NB4 (cell line): ENCODE results near the gene CCDC9B.
A peak's percentile ranks its signal among the peaks of the same experiment; 100 is the strongest.

Experiments used
- DNase-seq: peaks from one replicate; pipeline ENCODE4 v3.0.0; 2010; ENCODE audit warnings: low read depth
- H3K4me3 ChIP-seq: one replicate; pipeline ENCODE4 v1.5.1; 2011; ENCODE audit warnings: mild to moderate bottlenecking, low read depth, low read length, moderate library complexity
- CTCF ChIP-seq: IDR thresholded peaks from one replicate; pipeline ENCODE4 v1.5.1; 2012; ENCODE audit warnings: low read depth, low read length
- MAX ChIP-seq: IDR thresholded peaks from 2 replicates; pipeline ENCODE4 v1.6.1; 2011; ENCODE audit warnings: low read depth, low read length
- MYC ChIP-seq: IDR thresholded peaks from 2 replicates; pipeline ENCODE4 v1.6.1; 2011; ENCODE audit warnings: low read depth, low read length
- POLR2A ChIP-seq: IDR thresholded peaks from 2 replicates; pipeline ENCODE4 v1.6.1; 2011; ENCODE audit warnings: mild to moderate bottlenecking; ENCODE audit not compliant: insufficient read length; ENCODE audit errors: extremely low read depth

CCDC9B gene

GRCh38 chr15:40317580-40317979, 23.2 kb downstream of the CCDC9B start:
- H3K4me3 ChIP-seq, result no peak overlapping the region
- TF ChIP-seq CTCF (no peak), MAX (no peak), MYC (no peak), POLR2A (no peak)
- no peak for DNase-seq

- H3K4me3 ChIP-seq, result no peak overlapping the region
- peak; percentile 55 for DNase-seq
- no peak for TF ChIP-seq POLR2A
- no peak for TF ChIP-seq MAX
- no peak for TF ChIP-seq CTCF
- no peak for TF ChIP-seq MYC
These were observed 23.8 kb downstream of the CCDC9B start for GRCh38 chr15:40316931-40317330.

GRCh38 chr15:40314723-40315276, 25.9 kb downstream of the CCDC9B start:
- no peak overlapping the region for H3K4me3 ChIP-seq
- DNase-seq, result no peak
- TF ChIP-seq CTCF (no peak), MYC (no peak), MAX (no peak), POLR2A (no peak)

- TF ChIP-seq POLR2A (no peak), MYC (peak; percentile 33; the same call in 1 of the 2 replicates), MAX (peak; percentile 81), CTCF (no peak)
- DNase-seq, result peak; percentile 64
- H3K4me3 ChIP-seq, result no peak overlapping the region
These were observed 27.0 kb downstream of the CCDC9B start for GRCh38 chr15:40313531-40314398.

- no peak for TF ChIP-seq MAX
- no peak for TF ChIP-seq CTCF
- TF ChIP-seq POLR2A, result no peak
- no peak for TF ChIP-seq MYC
- no peak overlapping the region for H3K4me3 ChIP-seq
- no peak for DNase-seq
These were observed 28.2 kb downstream of the CCDC9B start for GRCh38 chr15:40312370-40313158.
